Gastroesophageal sphincter (tissue), 4 donors: ENCODE data around the gene ATRAID. TPM values are rescaled to one million over a fixed set of nuclear protein-coding genes. Genes with fewer than 3 reads are reported as not detected.

Source experiments
- ATAC-seq: fragments of 150-250 bp; one replicate; pipeline ENCODE4 v1.9.1; 2016; ENCODE audit warnings: mild to moderate bottlenecking, moderate library complexity
- H3K27ac ChIP-seq, 4 donors: fragments of 200-600 bp; sonication (generic) in 3 of 4; 1 replicate in 3 of 4; 2 replicates in 1 of 4; pipeline ENCODE4 v1.5.1; 2016 to 2019
- H3K27me3 ChIP-seq: fragments of 200-600 bp; sonication (generic); one replicate; pipeline ENCODE4 v1.5.1; 2019
- H3K36me3 ChIP-seq, 2 donors: fragments of 200-600 bp; sonication (generic); one replicate each; pipeline ENCODE4 v1.5.1; 2019; ENCODE audit warnings: control low read depth in 1 of 2
- H3K4me1 ChIP-seq, 3 donors: fragments of 200-600 bp; sonication (generic); 1 replicate in 2 of 3; 2 replicates in 1 of 3; pipeline ENCODE4 v1.5.1; 2016 to 2019; ENCODE audit warnings: control low read depth in 2 of 3
- H3K4me3 ChIP-seq, 2 donors: fragments of 200-600 bp; sonication (generic); one replicate each; pipeline ENCODE4 v1.5.1; 2019; ENCODE audit warnings: mild to moderate bottlenecking in 1 of 2, moderate library complexity in 1 of 2
- H3K9me3 ChIP-seq, 3 donors: fragments of 200-600 bp; sonication (generic); one replicate each; pipeline ENCODE4 v1.5.1; 2017 to 2019; ENCODE audit warnings: control low read depth in 2 of 3
- EP300 ChIP-seq: sonication (generic); formaldehyde crosslinking; IDR thresholded peaks from one replicate; pipeline ENCODE4 v1.6.1; 2017; ENCODE audit warnings: antibody characterized with exemption, mild to moderate bottlenecking
- POLR2A ChIP-seq, 2 donors: fragments of 450-650 bp; IDR thresholded peaks; one replicate each; pipeline ENCODE4 v1.6.1; 2017; ENCODE audit warnings: antibody characterized with exemption in 2 of 2, mild to moderate bottlenecking in 2 of 2, moderate library complexity in 1 of 2
- POLR2AphosphoS5 ChIP-seq: sonication (generic); formaldehyde crosslinking; IDR thresholded peaks from one replicate; pipeline ENCODE4 v1.6.1; 2017; ENCODE audit warnings: antibody characterized with exemption
- WGBS, 2 donors: methylation state at CpG; one replicate each; pipeline ENCODE4 v1.1.5; 2018; ENCODE audit warnings: low coverage in 1 of 2; 5-methylcytosine and 5-hydroxymethylcytosine counted together
- total RNA-seq, 4 donors: library from RNA; depleted of rRNA; stranded (reverse); fragments of >200 nt; gene quantifications; one replicate each; pipeline ENCODE4 v1.1.0, GENCODE V29; 2016
- TF ChIP-seq, protein P1 (sequence below), 4 experiments: fragments of 200-600 bp in 2 of 4; fragments of 450-650 bp in 2 of 4; sonication (generic) in 1 of 4; IDR thresholded peaks; one replicate each; pipeline ENCODE4 v1.5.1; 2017 to 2019; ENCODE audit warnings: antibody characterized with exemption in 4 of 4, mild to moderate bottlenecking in 2 of 4, moderate library complexity in 2 of 4

ATRAID gene, protein sequence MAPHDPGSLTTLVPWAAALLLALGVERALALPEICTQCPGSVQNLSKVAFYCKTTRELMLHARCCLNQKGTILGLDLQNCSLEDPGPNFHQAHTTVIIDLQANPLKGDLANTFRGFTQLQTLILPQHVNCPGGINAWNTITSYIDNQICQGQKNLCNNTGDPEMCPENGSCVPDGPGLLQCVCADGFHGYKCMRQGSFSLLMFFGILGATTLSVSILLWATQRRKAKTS
- 100 to 1,000 TPM; 124 to 147 (median 129) TPM for total RNA-seq

DNA sequence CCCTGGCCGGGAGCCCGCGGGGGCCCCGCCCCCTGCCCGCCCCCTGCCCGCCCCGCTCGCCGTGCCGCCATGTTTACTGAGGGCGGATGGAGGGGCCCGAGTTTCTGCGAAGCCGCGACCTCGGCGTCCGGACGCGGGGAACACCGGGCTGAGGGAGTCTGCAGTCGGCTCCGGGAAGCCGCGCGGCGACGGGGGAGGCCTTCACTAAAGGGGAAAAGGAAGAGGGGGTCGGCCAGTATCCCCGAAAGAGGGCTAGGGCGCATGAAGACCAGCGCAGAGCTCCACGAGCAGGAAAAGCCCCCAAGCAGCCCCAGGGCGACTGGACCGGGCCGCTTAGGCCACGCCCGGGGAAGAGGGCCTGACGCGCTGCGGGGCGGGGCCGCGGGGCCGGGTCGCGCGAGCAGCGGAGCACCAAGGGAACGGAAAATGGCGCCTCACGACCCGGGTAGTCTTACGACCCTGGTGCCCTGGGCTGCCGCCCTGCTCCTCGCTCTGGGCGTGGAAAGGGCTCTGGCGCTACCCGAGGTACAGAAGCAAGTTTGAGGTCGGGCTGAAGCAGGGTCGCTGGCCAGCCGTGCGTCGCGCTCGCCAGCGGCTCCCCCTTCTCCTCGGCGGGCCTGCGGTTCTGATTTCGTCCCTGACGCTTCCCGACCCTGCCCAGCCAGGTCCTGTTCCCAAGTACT is at the start of gene ATRAID, which contains the start of gene SLC5A6:
ATRAID (plus strand) TSS at position 99 of the 683 bp plus-strand sequence; CDS start at position 427, 328 bp downstream.
SLC5A6 (minus strand) TSS at position 326 of the 683 bp plus-strand sequence. CDS start 4,618 bp downstream, outside the sequence.
- peaks cover 0 to 31% of the 10 kb centered on the region in 2 donors for H3K36me3 ChIP-seq
- peak; percentile 98 for ATAC-seq
- WGBS, 2 donors = 0 to 3% methylated on average over 5 to 8 of the region's 73 CpGs

DNA sequence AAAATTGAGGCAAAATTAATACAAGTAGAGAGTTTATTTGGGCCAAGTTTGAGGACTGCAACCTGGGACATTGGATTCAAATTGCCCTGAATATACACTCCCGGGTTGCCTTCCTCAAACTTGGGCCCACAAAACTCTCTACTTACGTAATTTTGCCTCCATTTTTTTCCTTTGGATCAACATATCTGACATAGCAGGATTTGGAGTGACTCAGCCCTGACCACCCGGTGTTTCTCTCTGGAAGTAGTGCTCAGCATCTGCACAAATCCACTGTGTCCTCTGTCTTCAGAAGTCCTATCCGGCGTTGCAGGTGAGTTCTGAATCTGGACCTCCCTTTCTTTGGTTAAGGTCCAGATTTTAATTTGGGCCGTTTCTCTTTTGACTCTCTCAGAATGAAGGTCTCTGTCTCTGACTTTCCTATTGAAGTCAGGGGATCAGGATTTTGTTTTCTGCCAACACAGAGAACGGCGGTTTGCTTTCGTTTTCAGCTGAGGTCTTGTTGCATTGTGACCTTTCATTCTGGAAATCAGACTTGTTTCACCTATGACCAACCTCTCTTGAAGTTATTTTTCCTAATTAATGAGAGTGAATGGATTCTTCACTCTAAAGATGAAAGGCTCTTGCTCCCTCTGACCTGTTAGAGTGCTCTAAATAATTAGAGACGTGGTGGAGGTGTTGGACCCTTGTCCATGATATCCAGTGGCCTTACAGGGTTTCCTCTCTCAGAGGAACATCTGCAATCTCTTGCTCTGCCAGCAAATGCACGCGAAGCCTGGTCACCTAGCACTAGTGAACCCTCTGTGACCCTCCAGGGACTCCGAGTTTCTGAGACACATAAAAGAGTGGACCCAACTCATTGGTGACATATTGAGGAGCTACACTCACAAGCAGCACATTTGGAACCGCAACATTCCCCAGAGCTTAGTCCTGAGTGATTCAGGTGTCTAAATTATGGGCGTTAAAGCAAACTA is 49.4 kb upstream of the ATRAID start:
- ATAC-seq = no peak
- Histone ChIP-seq H3K4me3 (no peak overlapping the region), H3K27me3 (peaks cover 29% of the 10 kb centered on the region), H3K36me3 (no peaks in the 10 kb centered on the region), H3K4me1 (no peaks in the 10 kb centered on the region), H3K9me3 (no peaks in the 10 kb centered on the region), H3K27ac (no peak overlapping the region)
- 73 to 83% methylated on average over 6 to 15 of the region's 15 CpGs for WGBS, 2 donors
- TF ChIP-seq POLR2A (IDR thresholded peaks at IDR 0.05) (no peak), EP300 (no peak), POLR2AphosphoS5 (no peak)
- TF ChIP-seq, protein P1, sequence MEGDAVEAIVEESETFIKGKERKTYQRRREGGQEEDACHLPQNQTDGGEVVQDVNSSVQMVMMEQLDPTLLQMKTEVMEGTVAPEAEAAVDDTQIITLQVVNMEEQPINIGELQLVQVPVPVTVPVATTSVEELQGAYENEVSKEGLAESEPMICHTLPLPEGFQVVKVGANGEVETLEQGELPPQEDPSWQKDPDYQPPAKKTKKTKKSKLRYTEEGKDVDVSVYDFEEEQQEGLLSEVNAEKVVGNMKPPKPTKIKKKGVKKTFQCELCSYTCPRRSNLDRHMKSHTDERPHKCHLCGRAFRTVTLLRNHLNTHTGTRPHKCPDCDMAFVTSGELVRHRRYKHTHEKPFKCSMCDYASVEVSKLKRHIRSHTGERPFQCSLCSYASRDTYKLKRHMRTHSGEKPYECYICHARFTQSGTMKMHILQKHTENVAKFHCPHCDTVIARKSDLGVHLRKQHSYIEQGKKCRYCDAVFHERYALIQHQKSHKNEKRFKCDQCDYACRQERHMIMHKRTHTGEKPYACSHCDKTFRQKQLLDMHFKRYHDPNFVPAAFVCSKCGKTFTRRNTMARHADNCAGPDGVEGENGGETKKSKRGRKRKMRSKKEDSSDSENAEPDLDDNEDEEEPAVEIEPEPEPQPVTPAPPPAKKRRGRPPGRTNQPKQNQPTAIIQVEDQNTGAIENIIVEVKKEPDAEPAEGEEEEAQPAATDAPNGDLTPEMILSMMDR (IDR thresholded peaks at IDR 0.05) = no peak

More for the DNA sequence above, at the start of gene ATRAID, which contains the start of gene SLC5A6:
- H3K4me1 ChIP-seq = peaks cover 4 to 36% (median 9%) of the 10 kb centered on the region in 3 donors
- no peaks in the 10 kb centered on the region for H3K9me3 ChIP-seq
- H3K27me3 ChIP-seq = no peaks in the 10 kb centered on the region
- TF ChIP-seq, protein P1 (IDR thresholded peaks at IDR 0.05) = peak in 1 of 4 experiments; percentile 15
- peak; percentile 68 for TF ChIP-seq POLR2AphosphoS5
- TF ChIP-seq EP300 = no peak
- peak; percentile 77 to 83 for TF ChIP-seq POLR2A (IDR thresholded peaks at IDR 0.05)
- peak within 1 kb of the TSS; percentile 89 to 97 (median 92) for H3K27ac ChIP-seq
- H3K4me3 ChIP-seq = peak within 1 kb of the TSS; percentile 78

DNA sequence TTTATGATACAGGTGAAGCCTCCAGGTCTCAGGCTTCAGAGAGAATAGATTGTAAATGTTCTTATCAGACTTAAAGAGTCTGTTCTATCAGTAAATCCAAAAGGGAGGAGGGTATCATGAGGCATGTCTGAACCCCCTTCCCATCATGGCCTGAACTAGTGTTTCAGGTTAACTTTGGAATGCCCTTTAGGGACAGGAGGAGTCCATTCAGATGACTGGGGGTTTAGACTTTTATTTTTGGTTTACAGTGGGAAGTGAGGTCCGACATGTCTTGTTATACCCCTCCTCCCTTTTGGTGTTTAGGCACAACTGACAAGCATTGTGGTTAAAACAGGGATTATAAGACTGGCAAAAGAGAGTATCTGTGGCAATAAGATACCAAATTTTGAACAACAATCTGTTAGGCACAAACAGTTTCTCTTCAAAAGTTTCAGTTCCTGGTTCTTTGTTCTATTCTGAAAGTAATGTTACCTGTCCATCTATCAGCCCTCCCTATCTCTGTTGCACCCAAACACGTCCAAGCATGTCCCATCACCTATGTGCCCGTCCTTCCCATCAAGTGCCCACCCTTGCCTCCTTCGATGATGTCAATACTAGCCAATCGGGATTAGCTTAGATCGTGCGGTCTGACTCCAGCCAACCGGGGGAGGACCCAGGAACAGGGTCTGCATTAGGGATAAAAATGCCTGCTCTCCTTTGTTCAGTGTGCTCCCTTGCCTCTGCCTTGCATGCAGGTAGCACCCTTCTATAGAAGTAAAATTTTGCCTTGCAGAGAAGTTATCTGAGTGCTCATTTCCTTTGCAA is 46.7 kb upstream of the ATRAID start:
- peaks cover 31% of the 10 kb centered on the region for H3K27me3 ChIP-seq
- WGBS, 2 donors = 70 to 81% methylated on average over 1 to 7 of the region's 8 CpGs

More for the DNA sequence above, 46.7 kb upstream of the ATRAID start:
- no peak overlapping the region for H3K4me3 ChIP-seq
- no peaks in the 10 kb centered on the region for H3K9me3 ChIP-seq
- ATAC-seq = no peak
- H3K4me1 ChIP-seq = peaks cover 0 to 7% (median 0%) of the 10 kb centered on the region in 3 donors
- TF ChIP-seq POLR2AphosphoS5 (no peak), POLR2A (IDR thresholded peaks at IDR 0.05) (no peak), EP300 (no peak)
- TF ChIP-seq, protein P1 (IDR thresholded peaks at IDR 0.05) = no peak
- no peaks in the 10 kb centered on the region for H3K36me3 ChIP-seq
- no peak overlapping the region for H3K27ac ChIP-seq
